Ishikawa (cell line): ENCODE results near the gene GLDC.

Experiments used
- CEBPB ChIP-seq: IDR thresholded peaks from 2 replicates; pipeline ENCODE4 v1.6.1; 2012
- CREB1 ChIP-seq: IDR thresholded peaks from 2 replicates; pipeline ENCODE4 v1.6.1; 2012; ENCODE audit warnings: low read depth
- EGR1 ChIP-seq: IDR thresholded peaks from 2 replicates; pipeline ENCODE4 v1.6.1; 2012
- EP300 ChIP-seq: IDR thresholded peaks from 2 replicates; pipeline ENCODE4 v1.6.1; 2012; ENCODE audit warnings: borderline replicate concordance
- FOXM1 ChIP-seq: IDR thresholded peaks from 2 replicates; pipeline ENCODE4 v1.6.1; 2012; ENCODE audit warnings: low read depth, borderline replicate concordance
- NFIC ChIP-seq: IDR thresholded peaks from 2 replicates; pipeline ENCODE4 v1.6.1; 2012
- RAD21 ChIP-seq: IDR thresholded peaks from 2 replicates; pipeline ENCODE4 v1.6.1; 2012; ENCODE audit warnings: low read depth
- TAF1 ChIP-seq: IDR thresholded peaks from 2 replicates; pipeline ENCODE4 v1.6.1; 2012; ENCODE audit warnings: low read depth, mild to moderate bottlenecking
- TCF12 ChIP-seq: IDR thresholded peaks from 2 replicates; pipeline ENCODE4 v1.6.1; 2012; ENCODE audit warnings: low read depth
- TEAD4 ChIP-seq: IDR thresholded peaks from 2 replicates; pipeline ENCODE4 v1.6.1; 2012
- YY1 ChIP-seq: IDR thresholded peaks from 2 replicates; pipeline ENCODE4 v1.6.1; 2012; ENCODE audit warnings: low read depth
- ZBTB7A ChIP-seq: IDR thresholded peaks from 2 replicates; pipeline ENCODE4 v1.6.1; 2012; ENCODE audit warnings: low read depth
- TF ChIP-seq, protein P1 (sequence below): IDR thresholded peaks from 2 replicates; pipeline ENCODE4 v1.6.1; 2012
- TF ChIP-seq, protein P2 (sequence below): IDR thresholded peaks from 2 replicates; pipeline ENCODE4 v1.6.1; 2012; ENCODE audit warnings: low read depth, mild to moderate bottlenecking
- TF ChIP-seq, protein P3 (sequence below): IDR thresholded peaks from 2 replicates; pipeline ENCODE4 v1.6.1; 2012

Gene GLDC

DNA sequence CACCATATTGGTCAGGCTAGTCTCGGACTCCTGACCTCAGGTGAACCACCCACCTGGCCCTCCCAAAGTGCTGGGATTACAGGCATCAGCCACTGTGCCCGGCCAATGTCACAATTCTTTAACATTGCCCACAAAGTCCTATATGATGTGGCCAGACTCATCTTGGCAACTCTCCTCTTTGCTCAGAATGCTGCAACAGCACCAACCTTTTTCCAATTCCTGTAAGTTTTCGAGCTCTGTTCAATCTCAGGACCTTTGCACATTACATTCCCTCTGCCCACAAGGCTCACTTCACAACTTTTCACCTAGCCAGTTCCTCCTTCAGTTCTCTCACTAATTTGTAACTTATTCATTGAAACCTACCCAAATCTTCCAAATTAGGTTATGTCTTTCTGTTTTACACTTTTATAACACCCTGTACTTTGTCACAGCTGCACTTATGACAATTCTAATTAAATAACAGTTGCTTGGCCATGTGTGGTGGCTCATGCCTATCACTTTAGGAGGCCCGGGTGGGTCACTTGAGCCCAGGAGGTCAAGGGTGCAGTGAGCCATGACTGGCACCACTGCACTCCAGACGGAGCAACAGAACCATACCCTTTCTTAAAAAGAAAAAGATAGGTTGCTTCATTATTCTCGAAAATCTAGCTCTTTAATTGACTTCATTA lies 30.9 kb upstream of the GLDC start:
- no peak for TF ChIP-seq RAD21
- TF ChIP-seq CREB1 = no peak
- no peak for TF ChIP-seq TCF12
- TF ChIP-seq, protein P1, sequence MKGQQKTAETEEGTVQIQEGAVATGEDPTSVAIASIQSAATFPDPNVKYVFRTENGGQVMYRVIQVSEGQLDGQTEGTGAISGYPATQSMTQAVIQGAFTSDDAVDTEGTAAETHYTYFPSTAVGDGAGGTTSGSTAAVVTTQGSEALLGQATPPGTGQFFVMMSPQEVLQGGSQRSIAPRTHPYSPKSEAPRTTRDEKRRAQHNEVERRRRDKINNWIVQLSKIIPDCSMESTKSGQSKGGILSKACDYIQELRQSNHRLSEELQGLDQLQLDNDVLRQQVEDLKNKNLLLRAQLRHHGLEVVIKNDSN = no peak
- no peak for TF ChIP-seq CEBPB
- TF ChIP-seq YY1 = no peak
- no peak for TF ChIP-seq TEAD4
- TF ChIP-seq EP300 = no peak
- no peak for TF ChIP-seq NFIC
- TF ChIP-seq, protein P2, sequence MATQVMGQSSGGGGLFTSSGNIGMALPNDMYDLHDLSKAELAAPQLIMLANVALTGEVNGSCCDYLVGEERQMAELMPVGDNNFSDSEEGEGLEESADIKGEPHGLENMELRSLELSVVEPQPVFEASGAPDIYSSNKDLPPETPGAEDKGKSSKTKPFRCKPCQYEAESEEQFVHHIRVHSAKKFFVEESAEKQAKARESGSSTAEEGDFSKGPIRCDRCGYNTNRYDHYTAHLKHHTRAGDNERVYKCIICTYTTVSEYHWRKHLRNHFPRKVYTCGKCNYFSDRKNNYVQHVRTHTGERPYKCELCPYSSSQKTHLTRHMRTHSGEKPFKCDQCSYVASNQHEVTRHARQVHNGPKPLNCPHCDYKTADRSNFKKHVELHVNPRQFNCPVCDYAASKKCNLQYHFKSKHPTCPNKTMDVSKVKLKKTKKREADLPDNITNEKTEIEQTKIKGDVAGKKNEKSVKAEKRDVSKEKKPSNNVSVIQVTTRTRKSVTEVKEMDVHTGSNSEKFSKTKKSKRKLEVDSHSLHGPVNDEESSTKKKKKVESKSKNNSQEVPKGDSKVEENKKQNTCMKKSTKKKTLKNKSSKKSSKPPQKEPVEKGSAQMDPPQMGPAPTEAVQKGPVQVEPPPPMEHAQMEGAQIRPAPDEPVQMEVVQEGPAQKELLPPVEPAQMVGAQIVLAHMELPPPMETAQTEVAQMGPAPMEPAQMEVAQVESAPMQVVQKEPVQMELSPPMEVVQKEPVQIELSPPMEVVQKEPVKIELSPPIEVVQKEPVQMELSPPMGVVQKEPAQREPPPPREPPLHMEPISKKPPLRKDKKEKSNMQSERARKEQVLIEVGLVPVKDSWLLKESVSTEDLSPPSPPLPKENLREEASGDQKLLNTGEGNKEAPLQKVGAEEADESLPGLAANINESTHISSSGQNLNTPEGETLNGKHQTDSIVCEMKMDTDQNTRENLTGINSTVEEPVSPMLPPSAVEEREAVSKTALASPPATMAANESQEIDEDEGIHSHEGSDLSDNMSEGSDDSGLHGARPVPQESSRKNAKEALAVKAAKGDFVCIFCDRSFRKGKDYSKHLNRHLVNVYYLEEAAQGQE = no peak
- no peak for TF ChIP-seq FOXM1
- no peak for TF ChIP-seq ZBTB7A
- TF ChIP-seq, protein P3, sequence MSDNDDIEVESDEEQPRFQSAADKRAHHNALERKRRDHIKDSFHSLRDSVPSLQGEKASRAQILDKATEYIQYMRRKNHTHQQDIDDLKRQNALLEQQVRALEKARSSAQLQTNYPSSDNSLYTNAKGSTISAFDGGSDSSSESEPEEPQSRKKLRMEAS = no peak

DNA sequence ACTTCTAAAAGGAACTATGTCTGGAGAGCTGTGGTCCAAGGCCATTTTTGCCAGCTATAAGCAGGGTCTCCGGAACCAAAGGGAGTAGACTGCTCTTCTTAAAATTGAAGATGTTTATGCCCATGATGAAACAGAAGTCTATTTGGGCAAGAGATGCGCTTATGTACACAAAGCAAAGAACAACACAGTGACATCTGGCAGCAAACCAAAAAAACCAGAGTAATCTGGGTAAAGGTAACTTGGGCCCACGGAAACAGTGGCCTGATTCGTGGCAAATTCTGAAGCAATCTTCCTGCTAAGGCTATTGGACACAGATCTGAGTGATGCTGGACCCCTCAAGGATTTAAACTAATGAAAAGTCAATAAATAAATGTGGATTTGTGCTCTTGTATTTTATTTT lies 29.7 kb upstream of the GLDC start:
- TF ChIP-seq CREB1 (no peak), RAD21 (no peak), EP300 (no peak), NFIC (no peak)
- TF ChIP-seq, protein P2 = no peak

DNA sequence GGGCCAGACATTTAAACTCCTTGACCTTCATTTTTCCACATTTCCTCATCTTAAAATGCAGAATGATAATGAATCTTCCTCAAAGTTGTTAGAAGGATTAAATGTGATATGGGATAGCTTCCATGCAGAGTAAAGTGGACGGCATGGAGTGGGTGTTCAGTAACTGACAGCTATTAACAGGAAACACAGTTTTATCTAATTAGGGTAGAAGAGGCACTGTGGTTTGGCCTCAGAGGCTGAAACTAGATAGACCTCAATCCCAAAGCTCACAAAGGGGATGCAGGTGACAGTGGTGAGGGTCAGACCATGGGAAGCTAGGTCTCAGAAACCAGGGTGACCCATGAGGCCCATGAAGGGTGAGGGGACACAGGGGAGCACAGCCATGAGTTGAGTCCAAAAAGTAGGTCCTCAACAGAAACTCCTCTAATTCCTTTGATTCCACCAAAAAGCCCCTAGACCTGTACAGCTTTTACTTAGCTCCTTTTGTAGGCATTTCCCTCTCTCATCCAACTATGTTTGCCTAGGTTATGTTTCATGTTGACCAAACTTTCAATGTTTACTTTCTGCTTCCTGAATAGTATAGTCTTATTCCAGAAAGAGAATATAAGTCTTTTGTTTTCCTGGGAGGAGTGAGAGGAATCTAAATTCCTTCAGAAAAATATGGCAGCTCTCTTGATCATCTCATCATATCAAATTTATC lies 27.9 kb upstream of the GLDC start:
- TF ChIP-seq FOXM1 (no peak), NFIC (no peak), YY1 (no peak), RAD21 (no peak), CEBPB (no peak), EP300 (no peak), TCF12 (no peak), TEAD4 (no peak), EGR1 (no peak), CREB1 (no peak), ZBTB7A (no peak), TAF1 (no peak)
- TF ChIP-seq, protein P2 = no peak
- TF ChIP-seq, protein P1 = no peak
- TF ChIP-seq, protein P3 = no peak

DNA sequence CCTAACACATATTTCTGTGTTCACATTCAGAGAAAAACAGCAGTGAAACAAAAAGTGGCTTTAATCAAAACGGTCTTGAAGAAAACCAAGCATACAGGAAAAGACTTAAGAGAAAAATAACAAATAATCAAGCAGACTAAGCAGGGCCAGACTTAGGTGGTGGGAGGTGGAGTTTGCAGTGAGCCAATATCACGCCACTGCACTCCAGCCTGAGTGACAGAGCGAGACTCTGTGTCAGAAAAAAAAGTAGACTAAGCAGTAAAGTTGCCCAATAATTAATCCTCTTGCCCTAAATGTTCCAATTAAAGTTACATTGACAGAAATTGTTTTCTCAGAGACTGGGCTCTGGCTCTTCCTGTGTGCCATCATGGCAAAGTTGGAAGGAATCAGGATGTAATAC lies 26.6 kb upstream of the GLDC start:
- TF ChIP-seq ZBTB7A = no peak
- no peak for TF ChIP-seq EP300
- no peak for TF ChIP-seq NFIC
- no peak for TF ChIP-seq CEBPB
- TF ChIP-seq CREB1 = no peak
- TF ChIP-seq, protein P1 = no peak
- no peak for TF ChIP-seq TCF12
- TF ChIP-seq EGR1 = no peak
